HG03135 (cell line): Measurements from ENCODE around the gene ZNF264.
"Not testable (repeated sequence)": the region's sequence is repeated elsewhere in the genome, so short reads cannot be mapped to it uniquely, and the experiment has no call there.

Experiments
- ATAC-seq: cut with Tn5 transposase; IDR thresholded peaks from one replicate; pipeline ENCODE4 v1.9.1; 2021; ENCODE audit warnings: mild to moderate bottlenecking, moderate library complexity; ENCODE audit not compliant: unreplicated experiment

ZNF264 gene

GRCh38 chr19:57191141-57192076 is at the start of gene ZNF264:
Gene ZNF264 (plus strand): TSS chr19:57191500. CDS start chr19:57191914, 414 bp downstream.
- ATAC-seq: peak; percentile 98

- ATAC-seq: no peak
Observed at GRCh38 chr19:57141699-57142098, 49.6 kb upstream of the ZNF264 start.

GRCh38 chr19:57152921-57153320 is 38.4 kb upstream of the ZNF264 start:
- no peak for ATAC-seq

- ATAC-seq: no peak
Observed at GRCh38 chr19:57161985-57162539, 29.2 kb upstream of the ZNF264 start.

- ATAC-seq: no peak
Observed at GRCh38 chr19:57165846-57166245, 25.5 kb upstream of the ZNF264 start.

- ATAC-seq: no peak
Observed at GRCh38 chr19:57167385-57167784, 23.9 kb upstream of the ZNF264 start, which contains the start of gene DUXA. Gene DUXA (minus strand): TSS chr19:57167485. CDS start chr19:57167443, 42 bp downstream.

GRCh38 chr19:57171551-57172081 is 19.7 kb upstream of the ZNF264 start:
- ATAC-seq: no peak

GRCh38 chr19:57190301-57190700 is 999 bp upstream of the ZNF264 start:
- no peak for ATAC-seq

- ATAC-seq: no peak
Observed at GRCh38 chr19:57192077-57192420, 749 bp downstream of the ZNF264 start.

GRCh38 chr19:57192993-57193392 is 1.7 kb downstream of the ZNF264 start:
- ATAC-seq: no peak

GRCh38 chr19:57197874-57198273 is 6.6 kb downstream of the ZNF264 start:
- not testable (repeated sequence) for ATAC-seq

GRCh38 chr19:57202160-57202559 is 10.9 kb downstream of the ZNF264 start:
- ATAC-seq: no peak

- no peak for ATAC-seq
Observed at GRCh38 chr19:57210381-57210780, 19.1 kb downstream of the ZNF264 start.

- ATAC-seq: no peak
Observed at GRCh38 chr19:57212109-57212508, 20.8 kb downstream of the ZNF264 start.

GRCh38 chr19:57227502-57227901 is 36.2 kb downstream of the ZNF264 start:
- ATAC-seq: no peak

GRCh38 chr19:57231686-57232085 is 40.4 kb downstream of the ZNF264 start:
- ATAC-seq: no peak

GRCh38 chr19:57233207-57233606 is 41.9 kb downstream of the ZNF264 start:
- no peak for ATAC-seq

- peak; percentile 29 for ATAC-seq
Observed at GRCh38 chr19:57239982-57240310, 48.6 kb downstream of the ZNF264 start.

- peak; percentile 93 for ATAC-seq
Observed at GRCh38 chr19:57240311-57241090, 49.2 kb downstream of the ZNF264 start, which contains the start of gene ZNF805. Gene ZNF805 (plus strand): TSS chr19:57240632. CDS start chr19:57240892, 260 bp downstream.

GRCh38 chr19:57241176-57241575 is 49.9 kb downstream of the ZNF264 start:
- ATAC-seq: no peak

GRCh38 chr19:57242821-57243220 is 51.5 kb downstream of the ZNF264 start:
- no peak for ATAC-seq
